ENCODE results near the gene VGLL1.

DNA sequence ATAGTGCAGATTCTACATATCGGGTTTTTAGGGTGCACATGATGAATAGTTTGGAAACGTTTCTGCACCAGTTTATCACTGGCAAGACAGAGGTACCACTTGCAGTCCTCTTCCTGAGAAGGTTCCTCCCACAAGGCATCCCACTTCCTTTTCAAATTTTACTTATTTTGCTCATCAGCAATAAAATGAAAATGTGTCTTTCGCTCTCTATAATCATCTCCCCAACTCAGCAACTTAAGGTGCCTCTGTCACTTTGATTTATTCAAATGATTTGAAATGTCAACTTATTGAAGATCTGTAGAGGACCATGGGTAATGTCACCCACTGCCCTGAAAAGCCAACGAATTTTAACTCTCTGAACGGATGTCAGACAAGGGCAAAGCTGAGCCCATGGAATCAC lies 53.2 kb downstream of the VGLL1 start:
- no peak for TF ChIP-seq POLR2A (IDR thresholded peaks at IDR 0.05)
- TF ChIP-seq, protein P1, sequence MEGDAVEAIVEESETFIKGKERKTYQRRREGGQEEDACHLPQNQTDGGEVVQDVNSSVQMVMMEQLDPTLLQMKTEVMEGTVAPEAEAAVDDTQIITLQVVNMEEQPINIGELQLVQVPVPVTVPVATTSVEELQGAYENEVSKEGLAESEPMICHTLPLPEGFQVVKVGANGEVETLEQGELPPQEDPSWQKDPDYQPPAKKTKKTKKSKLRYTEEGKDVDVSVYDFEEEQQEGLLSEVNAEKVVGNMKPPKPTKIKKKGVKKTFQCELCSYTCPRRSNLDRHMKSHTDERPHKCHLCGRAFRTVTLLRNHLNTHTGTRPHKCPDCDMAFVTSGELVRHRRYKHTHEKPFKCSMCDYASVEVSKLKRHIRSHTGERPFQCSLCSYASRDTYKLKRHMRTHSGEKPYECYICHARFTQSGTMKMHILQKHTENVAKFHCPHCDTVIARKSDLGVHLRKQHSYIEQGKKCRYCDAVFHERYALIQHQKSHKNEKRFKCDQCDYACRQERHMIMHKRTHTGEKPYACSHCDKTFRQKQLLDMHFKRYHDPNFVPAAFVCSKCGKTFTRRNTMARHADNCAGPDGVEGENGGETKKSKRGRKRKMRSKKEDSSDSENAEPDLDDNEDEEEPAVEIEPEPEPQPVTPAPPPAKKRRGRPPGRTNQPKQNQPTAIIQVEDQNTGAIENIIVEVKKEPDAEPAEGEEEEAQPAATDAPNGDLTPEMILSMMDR (IDR thresholded peaks at IDR 0.05), result no peak
